Measurements from ENCODE around the gene EGFR. TPM values are rescaled to one million over a fixed set of nuclear protein-coding genes. Genes with fewer than 3 reads are reported as not detected.

Gene EGFR
- total RNA-seq, 4 donors from 2014 or later: 79.3 to 125 (median 110) TPM

DNA sequence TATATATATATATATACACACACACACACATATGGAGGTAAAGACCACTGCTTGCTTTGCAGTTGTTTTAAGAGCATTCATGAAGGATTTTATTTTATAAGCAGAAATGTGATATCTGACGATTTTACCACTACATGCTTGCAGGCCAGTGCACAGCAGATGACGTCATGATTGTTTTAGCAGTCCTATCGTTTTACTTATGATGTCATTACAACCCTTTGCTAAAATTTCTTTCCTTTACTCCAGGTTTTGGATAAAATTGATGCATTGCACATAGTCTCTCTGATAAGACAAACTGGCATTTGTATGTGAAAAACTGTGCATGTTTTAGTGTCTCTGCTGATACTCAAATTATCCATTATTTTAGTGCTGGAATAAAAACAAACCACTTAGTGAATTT, 9.2 kb downstream of the EGFR start:
- DNase-seq (ENCODE audit: extremely low spot score): no peak
- no peak overlapping the region for H3K4me3 ChIP-seq
- H3K9me3 ChIP-seq: no peaks in the 10 kb centered on the region
- 35% methylated on average over 3 of the region's 3 CpGs for WGBS
- H3K27ac ChIP-seq (replicated peaks in 1 of 4): peak overlapping the region; percentile 72 to 99 (median 78)
- H3K27me3 ChIP-seq: no peaks in the 10 kb centered on the region
- peaks cover 21 to 99% (median 97%) of the 10 kb centered on the region in 4 donors for H3K4me1 ChIP-seq
- intact Hi-C loops (cut with DNase I): no loop called here
- no peaks in the 10 kb centered on the region for H3K36me3 ChIP-seq
- TF ChIP-seq POLR2AphosphoS5 (IDR thresholded peaks at IDR 0.05) (no peak), POLR2A (IDR thresholded peaks at IDR 0.05; ENCODE audit: low read depth) (no peak), CTCF (IDR thresholded peaks at IDR 0.05) (no peak), EP300 (IDR thresholded peaks at IDR 0.05) (no peak)

GRCh38 chr7:55030314-55030713, 11.5 kb downstream of the EGFR start:
- no peaks in the 10 kb centered on the region for H3K9me3 ChIP-seq
- intact Hi-C loops (cut with DNase I): no loop called here
- H3K4me1 ChIP-seq: peaks cover 32 to 100% (median 98%) of the 10 kb centered on the region in 4 donors

DNA sequence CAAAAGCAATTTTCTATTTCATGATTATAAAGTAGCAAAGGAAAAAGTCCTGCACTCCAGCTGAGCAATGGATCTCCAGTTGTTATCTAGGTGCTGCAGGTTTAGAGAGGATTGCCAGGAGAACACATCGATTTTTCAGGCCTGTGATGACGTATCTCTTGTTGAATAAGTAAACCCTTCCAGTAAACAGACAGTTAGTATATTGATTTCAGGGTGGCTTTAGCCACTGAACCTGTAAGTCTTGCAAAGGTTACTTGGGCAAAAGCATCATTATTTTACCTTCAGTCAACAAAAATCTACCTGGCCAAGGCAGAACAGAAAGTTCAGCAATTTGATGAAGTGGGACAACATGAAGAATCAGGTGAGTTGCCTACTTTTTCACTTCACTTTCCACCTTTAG, 12.3 kb downstream of the EGFR start:
- no peak overlapping the region for H3K4me3 ChIP-seq
- H3K9me3 ChIP-seq: no peaks in the 10 kb centered on the region
- intact Hi-C loops (cut with DNase I): no loop called here
- peak overlapping the region; percentile 72 to 99 (median 78) for H3K27ac ChIP-seq (replicated peaks in 1 of 4)
- H3K4me1 ChIP-seq: peaks cover 28 to 100% (median 98%) of the 10 kb centered on the region in 4 donors
- WGBS: 96% methylated on average over 2 of the region's 2 CpGs
- H3K27me3 ChIP-seq: no peaks in the 10 kb centered on the region
- no peaks in the 10 kb centered on the region for H3K36me3 ChIP-seq
- no peak for DNase-seq (ENCODE audit: extremely low spot score)
- TF ChIP-seq CTCF (IDR thresholded peaks at IDR 0.05): no peak
- TF ChIP-seq POLR2AphosphoS5 (IDR thresholded peaks at IDR 0.05): no peak
- no peak for TF ChIP-seq POLR2A (IDR thresholded peaks at IDR 0.05; ENCODE audit: low read depth)
- no peak for TF ChIP-seq EP300 (IDR thresholded peaks at IDR 0.05)

More at GRCh38 chr7:55030314-55030713, 11.5 kb downstream of the EGFR start:
- DNase-seq (ENCODE audit: extremely low spot score): no peak
- peak overlapping the region; percentile 72 to 99 (median 78) for H3K27ac ChIP-seq (replicated peaks in 1 of 4)
- H3K4me3 ChIP-seq: no peak overlapping the region
- H3K36me3 ChIP-seq: no peaks in the 10 kb centered on the region
- no peaks in the 10 kb centered on the region for H3K27me3 ChIP-seq
- TF ChIP-seq EP300 (IDR thresholded peaks at IDR 0.05) (no peak), POLR2A (IDR thresholded peaks at IDR 0.05; ENCODE audit: low read depth) (no peak), CTCF (IDR thresholded peaks at IDR 0.05) (no peak), POLR2AphosphoS5 (IDR thresholded peaks at IDR 0.05) (no peak)
- WGBS: 6% methylated on average over 1 of the region's 1 CpG

DNA sequence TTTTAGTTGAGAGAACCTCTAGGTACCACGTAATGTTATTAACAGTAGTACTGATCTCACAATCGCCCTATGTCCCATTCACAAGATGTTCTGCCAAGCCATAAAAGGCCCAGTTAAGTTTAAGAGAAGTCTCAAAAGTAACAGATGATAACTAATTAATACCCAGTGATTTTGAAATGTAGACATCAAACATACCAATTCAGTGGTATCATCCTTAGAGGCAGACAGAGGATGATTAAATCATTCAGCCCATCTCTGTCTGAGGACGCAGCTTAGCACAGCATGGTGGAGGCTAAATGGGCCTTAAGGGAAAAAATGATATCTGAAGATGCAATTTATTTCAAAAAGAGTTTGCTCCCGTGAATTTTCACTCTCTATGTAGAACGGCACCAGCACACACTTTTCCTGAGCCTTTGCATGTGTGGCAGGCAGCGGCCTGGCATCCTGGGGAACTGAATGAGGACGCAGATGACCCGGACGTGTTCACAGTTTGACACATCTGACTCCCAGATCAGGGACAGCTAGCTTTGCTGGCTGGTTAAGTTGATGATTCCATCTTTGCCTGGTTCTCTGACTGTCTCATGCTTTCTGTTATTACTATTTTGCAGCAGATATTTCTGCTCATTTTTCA, 13.4 kb downstream of the EGFR start:
- Histone ChIP-seq H3K36me3 (no peaks in the 10 kb centered on the region), H3K9me3 (no peaks in the 10 kb centered on the region), H3K27ac (replicated peaks in 1 of 4) (peak overlapping the region; percentile 72 to 99 (median 78)), H3K27me3 (no peaks in the 10 kb centered on the region), H3K4me3 (no peak overlapping the region), H3K4me1 (peaks cover 19 to 100% (median 98%) of the 10 kb centered on the region in 4 donors)
- 93% methylated on average over 9 of the region's 9 CpGs for WGBS
- intact Hi-C loops (cut with DNase I): no loop called here
- peak; percentile 79 for DNase-seq (ENCODE audit: extremely low spot score)
- TF ChIP-seq EP300 (IDR thresholded peaks at IDR 0.05) (no peak), POLR2A (IDR thresholded peaks at IDR 0.05; ENCODE audit: low read depth) (no peak)

- WGBS: 87% methylated on average over 10 of the region's 10 CpGs
- H3K9me3 ChIP-seq: no peaks in the 10 kb centered on the region
- no peaks in the 10 kb centered on the region for H3K27me3 ChIP-seq
- intact Hi-C loops (cut with DNase I): no loop called here
- DNase-seq (ENCODE audit: extremely low spot score): peak; percentile 90
- TF ChIP-seq EP300 (IDR thresholded peaks at IDR 0.05) (no peak), POLR2A (IDR thresholded peaks at IDR 0.05; ENCODE audit: low read depth) (no peak), CTCF (IDR thresholded peaks at IDR 0.05) (no peak), POLR2AphosphoS5 (IDR thresholded peaks at IDR 0.05) (no peak)
- peak overlapping the region; percentile 72 to 99 (median 78) for H3K27ac ChIP-seq (replicated peaks in 1 of 4)
- H3K36me3 ChIP-seq: no peaks in the 10 kb centered on the region
- no peak overlapping the region for H3K4me3 ChIP-seq
- H3K4me1 ChIP-seq: peaks cover 16 to 95% (median 90%) of the 10 kb centered on the region in 4 donors
These were observed 14.5 kb downstream of the EGFR start for GRCh38 chr7:55033236-55033846.

Data from esophagus muscularis mucosa (tissue), 4 donors.